CD8-positive, alpha-beta memory T cell (primary cell): ENCODE measurements around the gene HIBCH. TPM values are rescaled to one million over a fixed set of nuclear protein-coding genes. Genes with fewer than 3 reads are reported as not detected.
A peak's percentile ranks its signal among the peaks of the same experiment; 100 is the strongest.
"Not testable (repeated sequence)": the region's sequence is repeated elsewhere in the genome, so short reads cannot be mapped to it uniquely, and the experiment has no call there.

Experiments used
- CTCF ChIA-PET: fragments of 350-600 bp; sonication (Branson Sonifier 250); formaldehyde crosslinking; loops from one replicate; lab custom pipeline; 2021; ENCODE audit warnings: antibody characterized with exemption; lab: Charles Lee
- POLR2A ChIA-PET: fragments of 350-600 bp; sonication (Branson Sonifier 250); formaldehyde crosslinking; loops from one replicate; lab custom pipeline; 2021; ENCODE audit warnings: antibody characterized with exemption; lab: Charles Lee
- DNase-seq, 5 donors: peaks; one replicate each; pipeline versions ENCODE4 v3.0.0 to v3.0.0-alpha.2; 2020 to 2022; ENCODE audit warnings: mixed read lengths in 1 of 5
- H3K27ac ChIP-seq: one replicate; pipeline ENCODE4 v1.7.0; 2013; ENCODE audit warnings: low read depth, mild to moderate bottlenecking, low read length, moderate library complexity
- H3K27me3 ChIP-seq: 2 replicates; pipeline ENCODE4 v1.7.0; 2013; ENCODE audit warnings: low read length, mild to moderate bottlenecking; ENCODE audit not compliant: insufficient read depth, poor library complexity, severe bottlenecking
- H3K36me3 ChIP-seq: 2 replicates; pipeline ENCODE4 v1.7.0; 2013; ENCODE audit warnings: mild to moderate bottlenecking, low read length, moderate library complexity; ENCODE audit not compliant: insufficient read depth
- H3K4me1 ChIP-seq: 2 replicates; pipeline ENCODE4 v1.7.0; 2013; ENCODE audit warnings: mild to moderate bottlenecking, low read length, moderate library complexity; ENCODE audit not compliant: insufficient read depth
- H3K4me3 ChIP-seq: 2 replicates; pipeline ENCODE4 v1.7.0; 2013; ENCODE audit warnings: mild to moderate bottlenecking, low read length
- H3K9me3 ChIP-seq: 2 replicates; pipeline ENCODE4 v1.7.0; 2013; ENCODE audit warnings: mild to moderate bottlenecking, low read length
- H3K27ac Mint-ChIP-seq, 8 donors: one replicate each; pipeline ENCODE4 v1.8.0; 2020 to 2021; ENCODE audit warnings: mixed read lengths in 8 of 8, mild to moderate bottlenecking in 6 of 8, inconsistent platforms in 3 of 8, moderate library complexity in 3 of 8
- H3K27me3 Mint-ChIP-seq, 2 donors: one replicate each; pipeline ENCODE4 v1.8.0; 2020 to 2021; ENCODE audit warnings: mixed read lengths in 2 of 2, mild to moderate bottlenecking in 1 of 2, moderate library complexity in 1 of 2
- H3K36me3 Mint-ChIP-seq, 3 donors: one replicate each; pipeline ENCODE4 v1.8.0; 2020 to 2021; ENCODE audit warnings: mixed read lengths in 3 of 3, inconsistent platforms in 1 of 3, mild to moderate bottlenecking in 1 of 3
- H3K4me1 Mint-ChIP-seq, 3 donors: one replicate each; pipeline ENCODE4 v1.8.0; 2020 to 2021; ENCODE audit warnings: mixed read lengths in 3 of 3, inconsistent platforms in 1 of 3, mild to moderate bottlenecking in 1 of 3
- H3K4me3 Mint-ChIP-seq, 7 donors: one replicate each; pipeline ENCODE4 v1.8.0; 2020 to 2021; ENCODE audit warnings: mixed read lengths in 7 of 7, mild to moderate bottlenecking in 6 of 7, moderate library complexity in 4 of 7, inconsistent platforms in 2 of 7
- H3K9me3 Mint-ChIP-seq, 5 donors: one replicate each; pipeline ENCODE4 v1.8.0; 2020 to 2022; ENCODE audit warnings: mixed read lengths in 5 of 5, mild to moderate bottlenecking in 3 of 5, moderate library complexity in 2 of 5, inconsistent platforms in 1 of 5
- polyA plus RNA-seq: library from polyadenylated mRNA; unstranded; fragments of 300-500 nt; fragmentation: Illumina TruSeq; gene quantifications from one replicate; pipeline ENCODE4 v1.2.3, GENCODE V29; 2021
- total RNA-seq, 2 experiments: library from RNA; stranded (reverse); gene quantifications; one replicate each; pipeline ENCODE4 v1.2.3, GENCODE V29; 2021

HIBCH gene
- total and polyA plus RNA-seq, 3 experiments from 2014 or later, result 20.3 to 32.2 (median 30.8) TPM

GRCh38 chr2:190301032-190301431 is 18.6 kb downstream of the HIBCH start:
- POLR2A ChIA-PET, result no interaction called here
- Histone ChIP-seq H3K36me3 (no peaks in the 10 kb centered on the region), H3K4me3 (no peak overlapping the region), H3K27me3 (no peaks in the 10 kb centered on the region), H3K27ac (no peak overlapping the region), H3K9me3 (no peaks in the 10 kb centered on the region), H3K4me1 (no peaks in the 10 kb centered on the region)
- H3K27me3 Mint-ChIP-seq, result no peaks in the 10 kb centered on the region
- peaks cover 10 to 26% (median 24%) of the 10 kb centered on the region in 3 donors for H3K4me1 Mint-ChIP-seq
- H3K36me3 Mint-ChIP-seq, result peaks cover 24 to 64% (median 33%) of the 10 kb centered on the region in 3 donors
- CTCF ChIA-PET, result no interaction called here
- peaks cover 0 to 4% (median 0%) of the 10 kb centered on the region in 5 donors for H3K9me3 Mint-ChIP-seq
- DNase-seq, result no peak
- no peak overlapping the region for H3K4me3 Mint-ChIP-seq
- peak overlapping the region in 1 of 8 donors; percentile 14 for H3K27ac Mint-ChIP-seq

- H3K9me3 ChIP-seq, DNase-seq, POLR2A ChIA-PET, H3K27me3 ChIP-seq, H3K27ac ChIP-seq, H3K9me3 Mint-ChIP-seq, CTCF ChIA-PET, H3K4me1 ChIP-seq, H3K4me3 Mint-ChIP-seq, H3K27me3 Mint-ChIP-seq, H3K4me3 ChIP-seq, H3K4me1 Mint-ChIP-seq: not testable (repeated sequence)
- Mint-ChIP-seq H3K27ac (peak overlapping the region in 1 of 8 donors; percentile 14), H3K36me3 (peaks cover 32 to 69% (median 37%) of the 10 kb centered on the region in 3 donors)
- peaks cover 17% of the 10 kb centered on the region for H3K36me3 ChIP-seq
Measured at GRCh38 chr2:190297880-190298279, 21.7 kb downstream of the HIBCH start.

GRCh38 chr2:190283783-190284182 is 35.8 kb downstream of the HIBCH start:
- CTCF ChIA-PET, result no interaction called here
- no peaks in the 10 kb centered on the region for H3K4me1 ChIP-seq
- H3K27ac ChIP-seq, result no peak overlapping the region
- Mint-ChIP-seq H3K27me3 (peaks cover 0 to 1% of the 10 kb centered on the region in 2 donors), H3K27ac (no peak overlapping the region), H3K36me3 (peaks cover 20 to 72% (median 38%) of the 10 kb centered on the region in 3 donors), H3K4me1 (no peaks in the 10 kb centered on the region), H3K4me3 (no peak overlapping the region), H3K9me3 (no peaks in the 10 kb centered on the region)
- POLR2A ChIA-PET, result no interaction called here
- no peak overlapping the region for H3K4me3 ChIP-seq
- H3K36me3 ChIP-seq, result peaks cover 6% of the 10 kb centered on the region
- H3K9me3 ChIP-seq, result no peaks in the 10 kb centered on the region
- no peaks in the 10 kb centered on the region for H3K27me3 ChIP-seq
- DNase-seq, result no peak

- no peak for DNase-seq
- Mint-ChIP-seq H3K27ac (no peak overlapping the region), H3K27me3 (peaks cover 0 to 1% of the 10 kb centered on the region in 2 donors), H3K4me3 (no peak overlapping the region), H3K9me3 (no peaks in the 10 kb centered on the region), H3K36me3 (peaks cover 9 to 52% (median 30%) of the 10 kb centered on the region in 3 donors), H3K4me1 (peaks cover 0 to 1% (median 0%) of the 10 kb centered on the region in 3 donors)
- no peaks in the 10 kb centered on the region for H3K4me1 ChIP-seq
- no peak overlapping the region for H3K27ac ChIP-seq
- no peaks in the 10 kb centered on the region for H3K9me3 ChIP-seq
- no peaks in the 10 kb centered on the region for H3K36me3 ChIP-seq
- POLR2A ChIA-PET, result no interaction called here
- no peaks in the 10 kb centered on the region for H3K27me3 ChIP-seq
- H3K4me3 ChIP-seq, result no peak overlapping the region
- CTCF ChIA-PET, result interaction anchor here (1.1 kb wide), 1 partner anchor 530 kb away, joined by 3 read pairs; no protein-coding TSS in a partner anchor
Measured at GRCh38 chr2:190280565-190281350, 38.9 kb downstream of the HIBCH start.

GRCh38 chr2:190279256-190280134 is 40.1 kb downstream of the HIBCH start:
- DNase-seq, H3K36me3 ChIP-seq, H3K9me3 Mint-ChIP-seq, H3K4me3 Mint-ChIP-seq, H3K4me1 ChIP-seq, H3K9me3 ChIP-seq, H3K27ac Mint-ChIP-seq, H3K27ac ChIP-seq, H3K27me3 ChIP-seq, H3K4me1 Mint-ChIP-seq, CTCF ChIA-PET, H3K4me3 ChIP-seq, H3K27me3 Mint-ChIP-seq: not testable (repeated sequence)
- peaks cover 9 to 51% (median 33%) of the 10 kb centered on the region in 3 donors for H3K36me3 Mint-ChIP-seq
- POLR2A ChIA-PET, result interaction anchor here (0.7 kb wide), 2 partner anchors 33 to 1435 kb away, joined by 4 to 6 read pairs; no protein-coding TSS in a partner anchor

- Histone ChIP-seq H3K4me1 (no peaks in the 10 kb centered on the region), H3K36me3 (no peaks in the 10 kb centered on the region), H3K4me3 (no peak overlapping the region), H3K9me3 (no peaks in the 10 kb centered on the region), H3K27ac (no peak overlapping the region), H3K27me3 (no peaks in the 10 kb centered on the region)
- Mint-ChIP-seq H3K9me3 (no peaks in the 10 kb centered on the region), H3K4me1 (peaks cover 0 to 1% (median 0%) of the 10 kb centered on the region in 3 donors), H3K27ac (no peak overlapping the region), H3K27me3 (no peaks in the 10 kb centered on the region), H3K36me3 (peaks cover 12 to 47% (median 28%) of the 10 kb centered on the region in 3 donors), H3K4me3 (no peak overlapping the region)
- ChIA-PET CTCF (interaction anchor here (1.4 to 1.6 kb wide), 2 partner anchors 29 to 42 kb away, joined by 4 read pairs; partner anchors contain the start of gene HIBCH), POLR2A (no interaction called here)
- peak in 1 of 5 donors; percentile 4 for DNase-seq
Measured at GRCh38 chr2:190277234-190278112, 42.2 kb downstream of the HIBCH start.

- no peak overlapping the region for H3K27ac ChIP-seq
- no peak overlapping the region for H3K4me3 ChIP-seq
- no peaks in the 10 kb centered on the region for H3K36me3 ChIP-seq
- H3K9me3 Mint-ChIP-seq, result no peaks in the 10 kb centered on the region
- H3K4me1 Mint-ChIP-seq, result peaks cover 0 to 3% (median under 1%) of the 10 kb centered on the region in 3 donors
- peaks cover 0 to 2% of the 10 kb centered on the region in 2 donors for H3K27me3 Mint-ChIP-seq
- peaks cover 20 to 30% (median 21%) of the 10 kb centered on the region in 3 donors for H3K36me3 Mint-ChIP-seq
- H3K27ac Mint-ChIP-seq, result peak overlapping the region in 1 of 8 donors; percentile 23
- no peaks in the 10 kb centered on the region for H3K4me1 ChIP-seq
- ChIA-PET CTCF (no interaction called here), POLR2A (no interaction called here)
- H3K27me3 ChIP-seq, result no peaks in the 10 kb centered on the region
- H3K9me3 ChIP-seq, result no peaks in the 10 kb centered on the region
- DNase-seq, result no peak
- H3K4me3 Mint-ChIP-seq, result no peak overlapping the region
Measured at GRCh38 chr2:190272457-190272842, 47.2 kb downstream of the HIBCH start.
